ENCODE results near the gene CDK5RAP2.

CDK5RAP2 gene

DNA sequence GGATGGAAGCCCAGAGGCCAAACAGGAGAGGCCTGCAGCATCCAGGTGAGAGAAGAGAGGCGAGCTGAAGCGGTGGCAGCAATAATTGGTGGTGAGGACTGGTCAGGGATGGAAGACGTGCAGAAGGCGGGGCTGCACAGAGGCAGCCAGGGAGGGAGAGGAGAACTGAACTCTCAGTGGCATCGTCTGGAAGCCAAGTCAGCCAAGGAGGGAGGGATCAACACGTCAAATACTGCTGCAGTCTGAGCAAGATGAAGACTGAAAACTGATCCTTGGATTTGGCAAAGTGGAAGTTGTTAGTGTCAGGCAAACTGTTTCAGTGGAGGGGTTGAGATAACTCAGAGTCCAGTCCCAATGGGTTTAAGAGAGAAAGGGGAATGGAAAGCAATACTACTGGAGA lies 145.4 kb downstream of the CDK5RAP2 start:
- DNase-seq: no peak

- no peak for DNase-seq
Observed at GRCh38 chr9:120433701-120434100, 146.3 kb downstream of the CDK5RAP2 start.

GRCh38 chr9:120432600-120432999 lies 147.4 kb downstream of the CDK5RAP2 start:
- no peak for DNase-seq

GRCh38 chr9:120431268-120431667 lies 148.7 kb downstream of the CDK5RAP2 start:
- DNase-seq: no peak

DNA sequence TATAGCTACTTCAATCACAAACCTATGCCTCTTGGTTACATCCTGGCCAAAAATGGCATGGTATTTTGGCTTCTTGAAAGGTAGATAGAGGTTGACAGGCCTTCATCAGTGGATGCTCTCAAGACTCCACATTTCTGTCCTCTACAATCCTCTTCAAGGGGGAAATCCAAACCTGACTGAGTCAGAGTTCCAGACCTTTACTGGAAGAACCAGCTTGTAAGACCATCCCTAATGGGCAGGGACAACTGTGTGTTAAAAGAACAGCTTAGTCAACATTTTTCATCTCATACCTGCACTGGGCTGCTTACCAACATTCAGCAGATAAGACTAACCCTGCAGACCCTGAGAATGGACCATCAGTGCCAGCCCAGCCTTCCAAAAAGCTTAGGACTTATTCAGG lies 155.7 kb downstream of the CDK5RAP2 start:
- DNase-seq: no peak

GRCh38 chr9:120423812-120424211 lies 156.2 kb downstream of the CDK5RAP2 start:
- no peak for DNase-seq

- no peak for DNase-seq
Observed at GRCh38 chr9:120421977-120422376, 158.0 kb downstream of the CDK5RAP2 start.

GRCh38 chr9:120418315-120418714 lies 161.7 kb downstream of the CDK5RAP2 start:
- DNase-seq: no peak

DNA sequence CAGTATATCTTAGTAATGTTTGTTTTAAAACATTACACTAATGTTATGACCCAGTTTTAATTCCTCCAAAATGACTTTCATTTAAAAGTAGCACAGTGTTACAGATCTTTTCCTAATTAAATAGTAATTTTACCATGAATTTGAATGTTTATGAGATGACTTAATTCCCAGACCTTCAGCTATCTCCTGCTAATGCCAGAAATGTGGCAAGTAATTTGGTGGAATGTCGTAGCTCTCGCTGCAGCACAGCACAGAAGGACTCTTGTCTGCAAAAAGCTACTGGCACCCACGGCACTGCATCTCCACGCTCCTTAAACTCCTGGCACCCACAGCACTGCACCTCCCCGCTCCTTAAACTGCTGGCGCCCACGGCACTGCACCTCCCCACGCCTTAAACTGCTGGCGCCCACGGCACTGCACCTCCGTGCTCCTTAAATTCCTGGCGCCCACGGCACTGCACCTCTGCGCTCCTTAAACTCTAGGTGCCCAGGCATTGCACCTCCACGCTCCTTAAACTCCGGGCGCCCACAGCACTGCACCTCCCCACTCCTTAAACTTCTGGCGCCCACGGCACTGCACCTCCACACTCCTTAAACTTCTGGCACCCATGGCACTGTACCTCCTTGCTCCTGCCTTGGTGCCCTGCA lies 163.1 kb downstream of the CDK5RAP2 start:
- DNase-seq: no peak

DNA sequence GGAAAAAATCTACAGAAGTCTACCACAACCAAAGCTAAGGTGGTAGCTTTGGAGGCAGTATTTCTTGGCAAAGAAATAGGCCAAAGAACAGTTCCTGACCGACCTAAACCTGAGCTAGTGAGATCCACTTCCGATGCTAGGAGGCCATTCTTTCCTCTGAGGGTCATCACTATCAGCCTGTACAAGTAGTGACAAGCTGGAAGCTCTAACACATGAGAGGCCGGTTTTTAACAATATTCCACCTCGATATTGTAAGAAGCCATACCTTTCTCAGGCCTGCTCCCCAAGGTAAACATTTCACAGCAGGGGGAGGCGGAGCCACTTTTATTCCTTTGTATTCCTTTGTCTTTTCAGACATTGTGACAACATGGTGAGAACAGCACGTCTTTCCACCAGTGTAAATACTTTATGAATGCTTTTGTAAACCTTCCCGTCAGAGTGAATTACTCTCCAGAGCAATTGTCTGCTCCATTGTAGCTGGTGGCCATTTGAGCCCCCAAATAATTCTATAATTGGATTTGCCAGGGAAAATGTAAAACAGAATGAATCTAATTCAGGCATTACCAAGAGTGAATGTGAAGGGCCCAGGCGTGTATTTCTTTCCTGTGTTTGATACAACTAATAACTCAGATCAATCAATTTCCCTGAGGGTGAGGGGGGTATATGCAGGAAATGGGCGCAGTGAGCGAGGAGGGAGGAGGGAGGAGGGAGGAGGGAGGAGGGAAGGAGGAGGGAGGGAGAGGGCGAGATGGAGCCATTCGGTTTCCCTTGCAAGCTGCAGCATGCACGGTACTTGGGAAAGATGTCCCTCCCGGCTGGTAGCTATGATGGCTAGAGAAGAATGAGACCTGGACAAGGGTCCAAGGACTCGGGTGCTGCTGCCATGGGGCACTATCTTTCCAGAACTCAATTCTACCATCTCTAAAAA lies 166.6 kb downstream of the CDK5RAP2 start:
- no peak for DNase-seq

DNA sequence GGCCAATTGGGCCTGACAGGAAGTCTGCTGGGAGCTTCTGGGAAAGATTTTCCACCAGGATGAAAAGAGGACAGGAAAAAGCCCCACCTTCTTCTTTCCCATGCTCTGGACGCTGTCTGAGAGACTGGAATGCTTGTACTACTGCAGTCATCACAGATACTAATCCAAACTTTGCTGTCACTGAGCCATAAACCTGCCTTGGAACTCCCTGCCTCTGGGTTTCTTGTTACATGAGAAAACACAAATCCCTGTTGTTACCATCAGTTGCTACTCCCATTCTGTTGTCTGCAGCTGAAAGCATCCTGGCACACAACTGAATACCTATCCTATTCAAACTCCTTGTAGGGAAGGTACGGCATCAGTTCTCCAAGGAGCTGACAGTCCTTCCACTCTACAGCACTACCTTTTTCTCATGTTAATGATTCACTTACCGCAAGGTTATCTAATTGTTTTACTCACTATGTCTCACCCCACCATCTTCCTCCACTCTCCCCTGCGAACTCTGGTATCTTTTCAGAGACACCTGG lies 167.5 kb downstream of the CDK5RAP2 start:
- DNase-seq: no peak

GRCh38 chr9:120411862-120412424 lies 168.0 kb downstream of the CDK5RAP2 start:
- DNase-seq: no peak

GRCh38 chr9:120410925-120411501 lies 169.0 kb downstream of the CDK5RAP2 start:
- no peak for DNase-seq

- DNase-seq: no peak
Observed at GRCh38 chr9:120408680-120409258, 171.2 kb downstream of the CDK5RAP2 start.

DNA sequence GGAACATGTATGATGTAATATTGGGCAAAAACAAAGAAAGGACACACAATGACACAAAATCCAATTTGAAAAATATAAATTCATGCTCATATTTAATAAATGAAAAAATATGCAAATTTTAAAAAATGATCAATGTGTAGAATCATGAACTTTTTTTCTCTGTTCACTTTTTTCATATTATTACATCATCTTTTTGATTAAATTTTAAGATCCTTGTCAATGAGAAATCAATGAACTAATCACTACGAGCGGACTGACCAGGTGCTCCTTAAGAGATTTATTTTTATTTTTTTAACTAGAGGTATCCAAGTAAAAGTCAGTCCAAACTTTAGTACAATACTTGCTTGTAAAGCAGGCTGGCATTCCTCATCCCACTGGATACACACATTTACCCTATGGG lies 174.1 kb downstream of the CDK5RAP2 start:
- DNase-seq: no peak

DNA sequence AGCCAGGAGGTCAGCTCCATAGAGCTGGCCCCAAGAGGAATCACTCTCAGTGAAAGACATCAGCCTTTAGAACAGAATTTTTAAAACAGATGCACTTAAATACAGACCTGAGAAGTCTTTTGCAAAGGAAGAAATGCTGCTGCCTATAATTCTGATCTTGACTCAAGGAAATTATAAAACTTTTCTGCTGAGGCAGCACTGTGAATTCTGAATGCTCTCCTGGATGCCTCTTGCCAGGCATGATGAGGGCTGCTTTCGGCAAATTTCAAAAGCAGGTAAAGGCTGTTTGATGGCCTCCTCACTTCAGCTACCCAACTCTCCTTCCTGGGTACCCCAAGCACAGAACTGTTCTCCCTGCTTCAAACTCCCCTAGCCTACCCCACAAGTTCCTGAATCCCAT lies 174.8 kb downstream of the CDK5RAP2 start:
- DNase-seq: no peak

DNA sequence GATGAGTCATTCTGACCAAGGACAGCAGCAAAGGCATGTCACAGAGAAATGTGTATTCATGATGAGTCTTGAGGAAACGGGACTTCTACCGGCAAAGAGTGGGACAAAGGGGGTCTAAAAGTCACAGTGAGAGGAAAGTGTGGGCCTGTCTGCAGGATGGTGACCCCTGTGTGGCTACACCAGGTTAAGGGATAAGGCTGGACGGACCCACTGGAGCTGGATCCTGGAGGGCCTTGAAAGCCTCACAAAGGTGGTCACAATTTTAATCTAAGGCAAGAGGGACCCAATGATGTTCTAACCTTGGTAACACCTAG lies 176.5 kb downstream of the CDK5RAP2 start:
- no peak for DNase-seq

- DNase-seq: peak; percentile 50
Observed at GRCh38 chr9:120402741-120403542, 177.0 kb downstream of the CDK5RAP2 start.

GRCh38 chr9:120399940-120400339 lies 180.0 kb downstream of the CDK5RAP2 start:
- DNase-seq: no peak

DNA sequence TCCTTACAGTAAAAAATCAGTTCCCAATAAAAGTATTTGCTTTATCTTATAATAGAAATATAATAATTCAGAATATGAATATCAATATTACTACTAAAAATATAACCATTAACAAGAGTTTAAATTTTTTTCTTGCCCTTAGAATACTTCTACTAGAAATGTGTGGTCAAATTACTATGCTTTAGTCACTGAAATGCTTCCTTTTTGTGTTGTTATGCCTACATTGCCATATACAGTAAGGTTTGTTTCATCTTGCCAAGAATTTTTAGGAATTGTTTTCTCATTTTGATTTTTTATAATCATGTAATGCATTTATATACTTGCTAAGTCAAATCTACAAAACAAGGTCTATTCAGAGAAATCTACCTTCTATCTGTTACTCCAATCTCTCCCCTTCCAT lies 181.7 kb downstream of the CDK5RAP2 start:
- DNase-seq: no peak

DNA sequence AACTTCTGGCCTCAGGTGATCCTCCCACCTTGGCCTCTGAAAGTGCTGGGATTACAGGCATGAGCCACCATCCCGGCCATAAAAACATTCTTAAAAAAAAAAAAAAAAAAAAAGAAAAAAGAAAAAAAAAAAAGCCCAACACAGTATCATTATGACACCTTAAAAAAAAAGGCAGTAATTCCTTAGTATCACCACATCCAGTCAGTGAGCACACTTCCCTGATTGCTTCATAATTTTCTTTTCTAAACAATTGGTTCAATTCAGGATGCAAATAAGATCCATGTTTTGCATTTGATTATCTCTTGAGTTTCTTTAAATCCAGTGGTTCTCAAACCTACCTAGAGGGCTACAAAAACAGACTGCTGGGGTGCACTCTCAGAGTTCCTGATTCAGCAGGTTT lies 182.5 kb downstream of the CDK5RAP2 start:
- no peak for DNase-seq

- DNase-seq: no peak
Observed at GRCh38 chr9:120396931-120397330, 183.0 kb downstream of the CDK5RAP2 start.

Data from activated CD4-positive, alpha-beta T cell treated with anti-CD3 and anti-CD28 coated beads, Interleukin-2, amount 50 U/mL, for 16 hours (primary cell).